Neural cell (in vitro differentiated cells): ENCODE measurements around the gene CTR9. TPM values are rescaled to one million over a fixed set of nuclear protein-coding genes. Genes with fewer than 3 reads are reported as not detected.

Source experiments
- H2AFZ ChIP-seq: fragments of 200-600, 300-800 bp; sonication (generic), shearing (Covaris generic); 2 replicates; pipeline ENCODE4 v1.6.0; 2014; ENCODE audit warnings: low read depth, mild to moderate bottlenecking, antibody characterized with exemption, low read length, moderate library complexity
- H3F3A ChIP-seq: fragments of 200-600 bp; shearing (Covaris generic); 2 replicates; pipeline ENCODE4 v1.6.1; 2016; ENCODE audit warnings: mild to moderate bottlenecking, moderate library complexity, mixed read lengths, antibody characterized with exemption, low read length; ENCODE audit not compliant: insufficient read depth, poor library complexity, severe bottlenecking
- H3K27ac ChIP-seq: fragments of 200-600, 300-800 bp; sonication (generic), shearing (Covaris generic); 2 replicates; pipeline ENCODE4 v1.5.1; 2014; ENCODE audit warnings: mild to moderate bottlenecking, low read length, moderate library complexity
- H3K27me3 ChIP-seq: fragments of 300-800, 200-600 bp; sonication (generic), shearing (Covaris generic); 2 replicates; pipeline ENCODE4 v1.6.0; 2014; ENCODE audit warnings: mild to moderate bottlenecking, low read depth, low read length, moderate library complexity; ENCODE audit not compliant: insufficient read depth
- H3K36me3 ChIP-seq: fragments of 300-800, 200-600 bp; sonication (generic), shearing (Covaris generic); 2 replicates; pipeline ENCODE4 v1.5.1; 2014; ENCODE audit warnings: mild to moderate bottlenecking, antibody characterized with exemption, low read length, moderate library complexity; ENCODE audit not compliant: insufficient read depth
- H3K4me2 ChIP-seq: fragments of 300-800, 200-600 bp; sonication (generic), shearing (Covaris generic); 2 replicates; pipeline ENCODE4 v1.6.0; 2014; ENCODE audit warnings: mild to moderate bottlenecking, low read length
- H3K4me3 ChIP-seq: fragments of 300-800, 200-600 bp; sonication (generic), shearing (Covaris generic); 2 replicates; pipeline ENCODE4 v1.5.1; 2014; ENCODE audit warnings: mild to moderate bottlenecking, low read length, moderate library complexity
- H3K79me2 ChIP-seq: fragments of 200-600 bp; shearing (Covaris generic); replicated peaks from 2 replicates; pipeline ENCODE4 v1.6.0; 2014; ENCODE audit warnings: mild to moderate bottlenecking, low read length, moderate library complexity; ENCODE audit not compliant: insufficient read depth
- H3K9ac ChIP-seq: fragments of 300-800, 200-600 bp; sonication (generic), shearing (Covaris generic); 2 replicates; pipeline ENCODE4 v1.6.1; 2016; ENCODE audit warnings: mild to moderate bottlenecking, low read length, mixed read lengths
- H3K9me2 ChIP-seq: fragments of 200-600 bp; shearing (Covaris generic); 2 replicates; pipeline ENCODE4 v1.6.1; 2016; ENCODE audit warnings: mild to moderate bottlenecking, low read length, mixed read lengths; ENCODE audit not compliant: insufficient read depth
- H3K9me3 ChIP-seq: fragments of 200-600, 300-800 bp; sonication (generic), shearing (Covaris generic); 2 replicates; pipeline ENCODE4 v1.6.1; 2016; ENCODE audit warnings: mild to moderate bottlenecking, mixed run types, low read length, moderate library complexity, mixed read lengths
- H4K20me1 ChIP-seq: fragments of 200-600 bp; shearing (Covaris generic); 2 replicates; pipeline ENCODE4 v1.6.1; 2016; ENCODE audit warnings: mild to moderate bottlenecking, mixed run types; ENCODE audit not compliant: insufficient read depth
- EP300 ChIP-seq: fragments of 450-650 bp; conservative IDR thresholded peaks from 2 replicates; pipeline ENCODE4 v1.6.1; 2014; ENCODE audit warnings: antibody characterized with exemption, mild to moderate bottlenecking, moderate library complexity; ENCODE audit not compliant: poor library complexity, severe bottlenecking
- EZH2 ChIP-seq: fragments of 200-600, 300-800 bp; shearing (Covaris generic), sonication (generic); IDR thresholded peaks from 2 replicates; pipeline ENCODE4 v1.6.1; 2014; ENCODE audit warnings: antibody characterized with exemption, low read length, borderline replicate concordance, mild to moderate bottlenecking; ENCODE audit not compliant: insufficient read depth, poor library complexity, severe bottlenecking
- MXI1 ChIP-seq: fragments of 450-650 bp; conservative IDR thresholded peaks from 2 replicates; pipeline ENCODE4 v1.6.1; 2014; ENCODE audit warnings: antibody characterized with exemption, mild to moderate bottlenecking; ENCODE audit not compliant: poor library complexity, severe bottlenecking
- POLR2AphosphoS5 ChIP-seq: IDR thresholded peaks from 2 replicates; pipeline ENCODE4 v1.6.1; 2012
- RAD21 ChIP-seq: fragments of 450-650 bp; conservative IDR thresholded peaks from 2 replicates; pipeline ENCODE4 v1.6.1; 2014; ENCODE audit warnings: antibody characterized with exemption, mild to moderate bottlenecking, moderate library complexity
- REST ChIP-seq: IDR thresholded peaks from 2 replicates; pipeline ENCODE4 v1.6.1; 2012; ENCODE audit warnings: borderline replicate concordance
- SMC3 ChIP-seq: fragments of 450-650 bp; conservative IDR thresholded peaks from 2 replicates; pipeline ENCODE4 v1.6.1; 2014; ENCODE audit warnings: antibody characterized with exemption, mild to moderate bottlenecking, moderate library complexity; ENCODE audit not compliant: poor library complexity
- TAF1 ChIP-seq: IDR thresholded peaks from 2 replicates; pipeline ENCODE4 v1.6.1; 2012; ENCODE audit warnings: low read depth
- polyA plus RNA-seq: library from polyadenylated mRNA; depleted of rRNA; stranded (reverse); fragments of >200 nt; gene quantifications from 2 replicates; pipeline ENCODE4 v1.2.3, GENCODE V29; 2014
- TF ChIP-seq, protein P1 (sequence below): fragments of 450-650 bp; IDR thresholded peaks from 2 replicates; pipeline ENCODE4 v1.5.1; 2014; ENCODE audit warnings: antibody characterized with exemption, mild to moderate bottlenecking, moderate library complexity; ENCODE audit not compliant: poor library complexity, severe bottlenecking

CTR9 gene
- polyA plus RNA-seq, 1 donor from 2014 or later: 24.1 TPM

DNA sequence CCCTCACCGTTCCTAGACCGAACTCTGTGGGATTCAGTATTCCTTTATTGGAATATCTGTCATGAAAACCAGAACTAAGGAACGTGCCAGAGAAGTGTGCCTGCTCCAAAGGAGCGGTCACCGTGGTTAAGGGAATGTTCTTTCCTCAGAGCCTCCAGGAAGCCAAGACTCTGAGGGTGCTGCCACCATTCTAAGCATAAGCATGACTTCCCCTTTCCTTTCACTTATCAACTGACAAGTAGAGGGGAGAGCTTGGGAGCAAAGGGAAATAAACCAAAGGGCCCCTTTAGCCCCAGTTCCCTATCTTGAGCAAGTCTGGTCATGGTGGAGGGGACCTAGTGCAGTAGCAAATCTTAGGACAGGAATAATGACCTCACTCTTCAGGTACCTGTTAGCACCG is 26.8 kb downstream of the CTR9 start:
- TF ChIP-seq POLR2AphosphoS5: no peak
- TF ChIP-seq EP300: no peak
- no peak for TF ChIP-seq REST
- no peak for TF ChIP-seq SMC3
- no peak for TF ChIP-seq TAF1
- no peak for TF ChIP-seq MXI1
- TF ChIP-seq RAD21: no peak
- TF ChIP-seq EZH2: no peak
- TF ChIP-seq, protein P1, sequence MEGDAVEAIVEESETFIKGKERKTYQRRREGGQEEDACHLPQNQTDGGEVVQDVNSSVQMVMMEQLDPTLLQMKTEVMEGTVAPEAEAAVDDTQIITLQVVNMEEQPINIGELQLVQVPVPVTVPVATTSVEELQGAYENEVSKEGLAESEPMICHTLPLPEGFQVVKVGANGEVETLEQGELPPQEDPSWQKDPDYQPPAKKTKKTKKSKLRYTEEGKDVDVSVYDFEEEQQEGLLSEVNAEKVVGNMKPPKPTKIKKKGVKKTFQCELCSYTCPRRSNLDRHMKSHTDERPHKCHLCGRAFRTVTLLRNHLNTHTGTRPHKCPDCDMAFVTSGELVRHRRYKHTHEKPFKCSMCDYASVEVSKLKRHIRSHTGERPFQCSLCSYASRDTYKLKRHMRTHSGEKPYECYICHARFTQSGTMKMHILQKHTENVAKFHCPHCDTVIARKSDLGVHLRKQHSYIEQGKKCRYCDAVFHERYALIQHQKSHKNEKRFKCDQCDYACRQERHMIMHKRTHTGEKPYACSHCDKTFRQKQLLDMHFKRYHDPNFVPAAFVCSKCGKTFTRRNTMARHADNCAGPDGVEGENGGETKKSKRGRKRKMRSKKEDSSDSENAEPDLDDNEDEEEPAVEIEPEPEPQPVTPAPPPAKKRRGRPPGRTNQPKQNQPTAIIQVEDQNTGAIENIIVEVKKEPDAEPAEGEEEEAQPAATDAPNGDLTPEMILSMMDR: no peak
- Histone ChIP-seq H2AFZ (no peak overlapping the region), H3K27ac (no peak overlapping the region), H3K36me3 (peaks cover 13% of the 10 kb centered on the region), H3K4me2 (no peak overlapping the region), H3K4me3 (no peak overlapping the region), H3K9me2 (no peaks in the 10 kb centered on the region), H3K9ac (no peak overlapping the region), H4K20me1 (no peaks in the 10 kb centered on the region), H3K9me3 (no peaks in the 10 kb centered on the region), H3F3A (no peaks in the 10 kb centered on the region), H3K27me3 (no peaks in the 10 kb centered on the region), H3K79me2 (no peaks in the 10 kb centered on the region)

- Histone ChIP-seq H2AFZ (no peak overlapping the region), H3K27ac (no peak overlapping the region), H3K9me3 (no peaks in the 10 kb centered on the region), H4K20me1 (no peaks in the 10 kb centered on the region), H3F3A (no peaks in the 10 kb centered on the region), H3K9ac (no peak overlapping the region), H3K4me2 (no peak overlapping the region), H3K36me3 (peaks cover 13% of the 10 kb centered on the region), H3K9me2 (no peaks in the 10 kb centered on the region), H3K27me3 (no peaks in the 10 kb centered on the region), H3K79me2 (no peaks in the 10 kb centered on the region), H3K4me3 (no peak overlapping the region)
- TF ChIP-seq MXI1: no peak
- TF ChIP-seq, protein P1: no peak
- no peak for TF ChIP-seq POLR2AphosphoS5
- TF ChIP-seq SMC3: no peak
- no peak for TF ChIP-seq EP300
- TF ChIP-seq EZH2: no peak
- no peak for TF ChIP-seq RAD21
- TF ChIP-seq REST: no peak
- no peak for TF ChIP-seq TAF1
Measured at GRCh38 chr11:10778217-10778970, 27.3 kb downstream of the CTR9 start.
